ENCODE results near the gene SNTB2. TPM values are rescaled to one million over a fixed set of nuclear protein-coding genes. Genes with fewer than 3 reads are reported as not detected.

The SNTB2 gene
- total and polyA plus RNA-seq, 2 of the 13 experiments (the other 11 are each of a cell fraction or from before 2014, with no cell fraction given), result 11.5 to 19.2 TPM

- TF ChIP-seq TCF7 (IDR thresholded peaks at IDR 0.05; ENCODE audit: low read depth) (no peak), ZNF598 (CRISPR knock-in tag; IDR thresholded peaks at IDR 0.05; ENCODE audit: borderline replicate concordance) (0 out of 2 replicates have a peak, but pooled peaks have one; percentile 35), AHR (CRISPR knock-in tag; IDR thresholded peaks at IDR 0.05) (0 out of 2 replicates have a peak, but pooled peaks have one; percentile 4), ZNF687 (CRISPR knock-in tag; IDR thresholded peaks at IDR 0.05) (no peak; the same call in 1 of the 2 replicates), ZZZ3 (CRISPR knock-in tag; IDR thresholded peaks at IDR 0.05; ENCODE audit: borderline replicate concordance) (no peak), ATM (IDR thresholded peaks at IDR 0.05; ENCODE audit: borderline replicate concordance) (no peak), WIZ (CRISPR knock-in tag; IDR thresholded peaks at IDR 0.05) (no peak; the same call in 1 of the 2 replicates), ZNF280B (CRISPR knock-in tag; IDR thresholded peaks at IDR 0.05; ENCODE audit: borderline replicate concordance) (peak; percentile 47; the same call in 1 of the 2 replicates), NR3C1 (CRISPR knock-in tag; IDR thresholded peaks at IDR 0.05) (no peak), HOXA9 (CRISPR knock-in tag; IDR thresholded peaks at IDR 0.05; ENCODE audit: borderline replicate concordance) (0 out of 2 replicates have a peak, but pooled peaks have one; percentile 5), NCOA5 (CRISPR knock-in tag; IDR thresholded peaks at IDR 0.05) (no peak), ZFP91 (CRISPR knock-in tag; IDR thresholded peaks at IDR 0.05; ENCODE audit: borderline replicate concordance) (no peak), CCDC6 (CRISPR knock-in tag; IDR thresholded peaks at IDR 0.05) (no peak), SRSF9 (IDR thresholded peaks at IDR 0.05; ENCODE audit: borderline replicate concordance, insufficient read depth, low read depth, low read length, poor library complexity, severe bottlenecking) (no peak), ZBTB34 (CRISPR knock-in tag; IDR thresholded peaks at IDR 0.05) (0 out of 2 replicates have a peak, but pooled peaks have one; percentile 51), E2F2 (CRISPR knock-in tag; IDR thresholded peaks at IDR 0.05; ENCODE audit: borderline replicate concordance) (no peak; the same call in 1 of the 2 replicates), SPEN (CRISPR knock-in tag; IDR thresholded peaks at IDR 0.05; ENCODE audit: low read depth) (peak; percentile 24; the same call in 1 of the 2 replicates)
Observed at GRCh38 chr16:69187446-69188235, 677 bp downstream of the SNTB2 start (continued).
